ENCODE data around the gene L3MBTL4. TPM values are rescaled to one million over a fixed set of nuclear protein-coding genes. Genes with fewer than 3 reads are reported as not detected.

L3MBTL4 gene
- total RNA-seq, 4 donors from 2014 or later, result 0.40 to 3.8 (median 0.76) TPM

GRCh38 chr18:6357668-6358067 lies 57.0 kb downstream of the L3MBTL4 start:
- ATAC-seq (no peak), DNase-seq (no peak)
- no peak overlapping the region for H3K4me3 ChIP-seq
- intact Hi-C loops (cut with DNase I; ENCODE audit: low total_unique reads) (no loop called here), in situ Hi-C loops (cut with MboI; ENCODE audit: low sequenced_read_pairs in 4 of 4) (no loop called here)
- TF ChIP-seq POLR2A (IDR thresholded peaks at IDR 0.05) (no peak), CTCF (IDR thresholded peaks at IDR 0.05 in 4 of 5, conservative IDR thresholded peaks at IDR 0.05 in 1 of 5) (no peak)
- H3K36me3 ChIP-seq, result no peaks in the 10 kb centered on the region
- no peaks in the 10 kb centered on the region for H3K4me1 ChIP-seq
- no peak overlapping the region for H3K27ac ChIP-seq
- H3K27me3 ChIP-seq, result no peaks in the 10 kb centered on the region
- H3K9me3 ChIP-seq, result no peaks in the 10 kb centered on the region

GRCh38 chr18:6355789-6356589 lies 58.7 kb downstream of the L3MBTL4 start:
- ATAC-seq (no peak), DNase-seq (no peak)
- intact Hi-C loops (cut with DNase I; ENCODE audit: low total_unique reads) (no loop called here), in situ Hi-C loops (cut with MboI; ENCODE audit: low sequenced_read_pairs in 4 of 4) (no loop called here)
- Histone ChIP-seq H3K36me3 (no peaks in the 10 kb centered on the region), H3K4me1 (no peaks in the 10 kb centered on the region), H3K27ac (no peak overlapping the region), H3K27me3 (no peaks in the 10 kb centered on the region), H3K9me3 (no peaks in the 10 kb centered on the region), H3K4me3 (no peak overlapping the region)
- TF ChIP-seq POLR2A (IDR thresholded peaks at IDR 0.05) (no peak), CTCF (IDR thresholded peaks at IDR 0.05 in 4 of 5, conservative IDR thresholded peaks at IDR 0.05 in 1 of 5) (no peak)

- TF ChIP-seq POLR2A (IDR thresholded peaks at IDR 0.05), result no peak
- TF ChIP-seq CTCF (IDR thresholded peaks at IDR 0.05 in 4 of 5, conservative IDR thresholded peaks at IDR 0.05 in 1 of 5), result no peak
- intact Hi-C loops (cut with DNase I; ENCODE audit: low total_unique reads), result no loop called here
- no peaks in the 10 kb centered on the region for H3K9me3 ChIP-seq
- in situ Hi-C loops (cut with MboI; ENCODE audit: low sequenced_read_pairs in 4 of 4), result no loop called here
- no peak overlapping the region for H3K27ac ChIP-seq
- DNase-seq (no peak), ATAC-seq (no peak)
- no peaks in the 10 kb centered on the region for H3K36me3 ChIP-seq
- no peaks in the 10 kb centered on the region for H3K27me3 ChIP-seq
- no peak overlapping the region for H3K4me3 ChIP-seq
- no peaks in the 10 kb centered on the region for H3K4me1 ChIP-seq
These were observed 62.4 kb downstream of the L3MBTL4 start for GRCh38 chr18:6352275-6352674.

GRCh38 chr18:6342990-6343389 lies 71.7 kb downstream of the L3MBTL4 start:
- Histone ChIP-seq H3K36me3 (no peaks in the 10 kb centered on the region), H3K4me1 (no peaks in the 10 kb centered on the region), H3K4me3 (no peak overlapping the region), H3K27me3 (no peaks in the 10 kb centered on the region), H3K27ac (no peak overlapping the region), H3K9me3 (peaks cover 0 to 7% (median 0%) of the 10 kb centered on the region in 3 donors)
- TF ChIP-seq CTCF (IDR thresholded peaks at IDR 0.05 in 4 of 5, conservative IDR thresholded peaks at IDR 0.05 in 1 of 5) (no peak), POLR2A (IDR thresholded peaks at IDR 0.05) (no peak)
- ATAC-seq (no peak), DNase-seq (no peak)
- in situ Hi-C loops (cut with MboI; ENCODE audit: low sequenced_read_pairs in 4 of 4) (loop anchor here in 2 of 4 donors (25.0 kb wide), 1 partner anchor 106 kb away; no protein-coding TSS in a partner anchor), intact Hi-C loops (cut with DNase I; ENCODE audit: low total_unique reads) (no loop called here)

All from gastrocnemius medialis (tissue), 4 donors.